Common myeloid progenitor, CD34-positive (primary cell): Measurements from ENCODE around the gene PRXL2C.

Experiments used
- CTCF ChIA-PET: fragments of 350-600 bp; sonication (Branson Sonifier 250); formaldehyde crosslinking; loops from one replicate; lab custom pipeline; 2021; ENCODE audit warnings: antibody characterized with exemption; lab: Charles Lee
- POLR2A ChIA-PET: fragments of 350-600 bp; sonication (Branson Sonifier 250); formaldehyde crosslinking; loops from one replicate; lab custom pipeline; 2021; ENCODE audit warnings: antibody characterized with exemption; lab: Charles Lee
- DNase-seq, 3 donors: peaks; one replicate each; pipeline versions ENCODE4 v3.0.0 to v3.0.0-alpha.2; 2013
- H3K27ac ChIP-seq, 2 experiments: 1 replicate in 1 of 2; 2 replicates in 1 of 2; pipeline ENCODE4 v1.7.0; 2013; ENCODE audit warnings: inconsistent platforms in 2 of 2, low read length in 2 of 2, mild to moderate bottlenecking in 2 of 2, low read depth in 1 of 2, moderate library complexity in 1 of 2; ENCODE audit not compliant: severe bottlenecking in 2 of 2, insufficient read depth in 1 of 2, poor library complexity in 1 of 2
- H3K27me3 ChIP-seq, 5 experiments: replicated peaks in 2 of 5; 1 replicate in 3 of 5; 2 replicates in 2 of 5; pipeline versions ENCODE4 v1.6.1 to v1.7.0; 2013; ENCODE audit warnings: low read length in 4 of 5, mild to moderate bottlenecking in 2 of 5, moderate library complexity in 2 of 5, inconsistent platforms in 1 of 5; ENCODE audit not compliant: insufficient read depth in 5 of 5, control insufficient read depth in 4 of 5
- H3K36me3 ChIP-seq, 4 experiments: 1 replicate in 2 of 4; 2 replicates in 2 of 4; pipeline versions ENCODE4 v1.6.1 to v1.7.0; 2013; ENCODE audit warnings: low read length in 3 of 4, control low read depth in 1 of 4, mild to moderate bottlenecking in 1 of 4; ENCODE audit not compliant: control insufficient read depth in 4 of 4, insufficient read depth in 4 of 4
- H3K4me1 ChIP-seq, 4 experiments: 1 replicate in 3 of 4; 2 replicates in 1 of 4; pipeline versions ENCODE4 v1.6.1 to v1.7.1; 2013; ENCODE audit warnings: low read length in 3 of 4, mild to moderate bottlenecking in 3 of 4, control low read depth in 1 of 4, inconsistent platforms in 1 of 4, moderate library complexity in 1 of 4; ENCODE audit not compliant: control insufficient read depth in 4 of 4, insufficient read depth in 4 of 4; ENCODE audit errors: control extremely low read depth in 1 of 4
- H3K4me3 ChIP-seq, 7 experiments: 1 replicate in 4 of 7; 2 replicates in 3 of 7; pipeline versions ENCODE4 v1.5.1 to v1.7.0; 2013; ENCODE audit warnings: mild to moderate bottlenecking in 7 of 7, low read length in 6 of 7, moderate library complexity in 6 of 7, inconsistent platforms in 2 of 7, low read depth in 2 of 7, control low read depth in 1 of 7; ENCODE audit not compliant: insufficient read depth in 4 of 7, control insufficient read depth in 1 of 7; ENCODE audit errors: extremely low read depth in 1 of 7
- H3K9me3 ChIP-seq, 5 experiments: 1 replicate in 4 of 5; 2 replicates in 1 of 5; pipeline versions ENCODE4 v1.6.1 to v1.7.1; 2013; ENCODE audit warnings: low read length in 4 of 5, mild to moderate bottlenecking in 2 of 5, inconsistent platforms in 1 of 5, low read depth in 1 of 5, moderate library complexity in 1 of 5; ENCODE audit not compliant: control insufficient read depth in 4 of 5, insufficient read depth in 2 of 5; ENCODE audit errors: control extremely low read depth in 1 of 5
- WGBS: methylation state at CpG from one replicate; pipeline ENCODE4 v1.1.5; 2013; ENCODE audit not compliant: insufficient coverage; 5-methylcytosine and 5-hydroxymethylcytosine counted together

Gene PRXL2C

GRCh38 chr9:96612105-96612965, 42.8 kb downstream of the PRXL2C start:
- H3K36me3 ChIP-seq, result no peaks in the 10 kb centered on the region

GRCh38 chr9:96611302-96611701, 43.8 kb downstream of the PRXL2C start:
- no peak for DNase-seq
- WGBS, result 100% methylated on average over 1 of the region's 3 CpGs
- no peak overlapping the region for H3K27ac ChIP-seq
- no peaks in the 10 kb centered on the region for H3K4me1 ChIP-seq
- peaks cover 0 to 13% (median 4%) of the 10 kb centered on the region in 5 experiments for H3K27me3 ChIP-seq
- no peaks in the 10 kb centered on the region for H3K9me3 ChIP-seq
- no peaks in the 10 kb centered on the region for H3K36me3 ChIP-seq
- ChIA-PET POLR2A (no interaction called here), CTCF (no interaction called here)
- no peak overlapping the region for H3K4me3 ChIP-seq

More at GRCh38 chr9:96612105-96612965, 42.8 kb downstream of the PRXL2C start:
- H3K4me3 ChIP-seq, result peak overlapping the region in 1 of 7 experiments; percentile 11
- H3K9me3 ChIP-seq, result no peaks in the 10 kb centered on the region
- WGBS, result 32% methylated on average over 9 of the region's 12 CpGs
- H3K27me3 ChIP-seq, result peaks cover 0 to 13% (median 4%) of the 10 kb centered on the region in 5 experiments
- H3K4me1 ChIP-seq, result no peaks in the 10 kb centered on the region
- peak; percentile 9 to 35 (median 23) for DNase-seq
- ChIA-PET POLR2A (interaction anchor here (0.6 kb wide), 1 partner anchor 55 kb away, joined by 3 read pairs; no protein-coding TSS in a partner anchor), CTCF (no interaction called here)
- H3K27ac ChIP-seq, result no peak overlapping the region

GRCh38 chr9:96609732-96610131, 45.4 kb downstream of the PRXL2C start:
- Histone ChIP-seq H3K36me3 (no peaks in the 10 kb centered on the region), H3K27ac (no peak overlapping the region), H3K4me3 (no peak overlapping the region), H3K27me3 (peaks cover 0 to 13% (median 4%) of the 10 kb centered on the region in 5 experiments), H3K9me3 (no peaks in the 10 kb centered on the region), H3K4me1 (no peaks in the 10 kb centered on the region)
- ChIA-PET CTCF (no interaction called here), POLR2A (no interaction called here)
- no peak for DNase-seq

GRCh38 chr9:96607971-96608370, 47.1 kb downstream of the PRXL2C start:
- no peaks in the 10 kb centered on the region for H3K36me3 ChIP-seq
- 100% methylated on average over 1 of the region's 3 CpGs for WGBS
- no peak for DNase-seq
- H3K27me3 ChIP-seq, result peaks cover 0 to 8% (median 3%) of the 10 kb centered on the region in 5 experiments
- CTCF ChIA-PET, result interaction anchor here (1.3 kb wide), 1 partner anchor 11 kb away, joined by 3 read pairs; no protein-coding TSS in a partner anchor
- no peaks in the 10 kb centered on the region for H3K4me1 ChIP-seq
- POLR2A ChIA-PET, result no interaction called here
- H3K4me3 ChIP-seq, result no peak overlapping the region
- no peaks in the 10 kb centered on the region for H3K9me3 ChIP-seq
- H3K27ac ChIP-seq, result no peak overlapping the region

GRCh38 chr9:96605328-96605727, 49.8 kb downstream of the PRXL2C start:
- Histone ChIP-seq H3K36me3 (no peaks in the 10 kb centered on the region), H3K4me3 (no peak overlapping the region), H3K9me3 (no peaks in the 10 kb centered on the region), H3K4me1 (no peaks in the 10 kb centered on the region), H3K27ac (no peak overlapping the region), H3K27me3 (no peaks in the 10 kb centered on the region)
- CTCF ChIA-PET, result interaction anchor here (0.5 to 0.9 kb wide), 2 partner anchors 48 to 160 kb away, joined by 3 read pairs; no protein-coding TSS in a partner anchor
- no peak for DNase-seq
- POLR2A ChIA-PET, result no interaction called here
- 88% methylated on average over 3 of the region's 3 CpGs for WGBS

- CTCF ChIA-PET, result no interaction called here
- H3K4me3 ChIP-seq, result no peak overlapping the region
Measured at GRCh38 chr9:96604004-96604319, 51.2 kb downstream of the PRXL2C start.

GRCh38 chr9:96603305-96604003, 51.7 kb downstream of the PRXL2C start:
- ChIA-PET CTCF (no interaction called here), POLR2A (no interaction called here)
- Histone ChIP-seq H3K36me3 (no peaks in the 10 kb centered on the region), H3K9me3 (no peaks in the 10 kb centered on the region), H3K27ac (no peak overlapping the region), H3K4me3 (no peak overlapping the region), H3K4me1 (no peaks in the 10 kb centered on the region), H3K27me3 (no peaks in the 10 kb centered on the region)
- DNase-seq, result no peak
- WGBS, result 95% methylated on average over 7 of the region's 8 CpGs

More at GRCh38 chr9:96604004-96604319, 51.2 kb downstream of the PRXL2C start:
- DNase-seq, result no peak
- POLR2A ChIA-PET, result no interaction called here
- Histone ChIP-seq H3K4me1 (no peaks in the 10 kb centered on the region), H3K36me3 (no peaks in the 10 kb centered on the region), H3K9me3 (no peaks in the 10 kb centered on the region), H3K27ac (no peak overlapping the region), H3K27me3 (no peaks in the 10 kb centered on the region)
- WGBS, result 92% methylated on average over 3 of the region's 3 CpGs
